ENCODE measurements around the gene CEMIP. TPM values are rescaled to one million over a fixed set of nuclear protein-coding genes. Genes with fewer than 3 reads are reported as not detected.
A peak's percentile ranks its signal among the peaks of the same experiment; 100 is the strongest.

The CEMIP gene
- total RNA-seq, 1 experiment from 2014 or later: 0.03 TPM

- Histone ChIP-seq H3K27me3 (replicated peaks) (no peaks in the 10 kb centered on the region), H3K9me3 (replicated peaks) (no peaks in the 10 kb centered on the region; the same call in 1 of the 2 replicates), H3K27ac (no peak overlapping the region), H3K4me3 (no peak overlapping the region), H3K4me1 (replicated peaks) (peaks cover 17% of the 10 kb centered on the region), H3K36me3 (peaks cover 35% of the 10 kb centered on the region)
- no peak for DNase-seq (ENCODE audit: low read depth in 1 of 2, low spot score in 2 of 2)
Measured at GRCh38 chr15:80985981-80986380, 206.8 kb downstream of the CEMIP start.

DNA sequence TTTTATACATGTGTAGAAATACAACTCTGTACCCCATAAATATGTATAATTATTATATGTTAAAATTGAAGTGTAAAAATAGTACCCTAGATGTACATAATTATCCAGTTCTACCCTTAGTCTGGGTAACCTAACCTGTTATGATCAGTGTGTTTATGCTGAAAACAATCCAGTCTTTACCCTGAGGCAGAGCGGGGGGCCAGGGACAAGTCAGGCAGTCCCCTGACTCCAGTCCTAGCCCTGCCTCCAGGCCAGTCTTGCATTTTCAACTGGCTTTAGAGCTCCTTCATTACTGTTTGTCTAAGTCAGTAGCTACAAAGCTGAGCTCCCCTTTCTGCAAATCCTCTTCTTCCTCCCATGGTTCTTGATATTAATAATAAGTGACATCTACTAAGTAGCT lies 207.3 kb downstream of the CEMIP start:
- DNase-seq (ENCODE audit: low read depth in 1 of 2, low spot score in 2 of 2): no peak
- no peak overlapping the region for H3K27ac ChIP-seq
- H3K4me1 ChIP-seq (replicated peaks): peaks cover 17% of the 10 kb centered on the region
- no peak overlapping the region for H3K4me3 ChIP-seq
- peaks cover 33% of the 10 kb centered on the region for H3K36me3 ChIP-seq
- H3K27me3 ChIP-seq (replicated peaks): no peaks in the 10 kb centered on the region
- H3K9me3 ChIP-seq (replicated peaks): no peaks in the 10 kb centered on the region; the same call in 1 of the 2 replicates

DNA sequence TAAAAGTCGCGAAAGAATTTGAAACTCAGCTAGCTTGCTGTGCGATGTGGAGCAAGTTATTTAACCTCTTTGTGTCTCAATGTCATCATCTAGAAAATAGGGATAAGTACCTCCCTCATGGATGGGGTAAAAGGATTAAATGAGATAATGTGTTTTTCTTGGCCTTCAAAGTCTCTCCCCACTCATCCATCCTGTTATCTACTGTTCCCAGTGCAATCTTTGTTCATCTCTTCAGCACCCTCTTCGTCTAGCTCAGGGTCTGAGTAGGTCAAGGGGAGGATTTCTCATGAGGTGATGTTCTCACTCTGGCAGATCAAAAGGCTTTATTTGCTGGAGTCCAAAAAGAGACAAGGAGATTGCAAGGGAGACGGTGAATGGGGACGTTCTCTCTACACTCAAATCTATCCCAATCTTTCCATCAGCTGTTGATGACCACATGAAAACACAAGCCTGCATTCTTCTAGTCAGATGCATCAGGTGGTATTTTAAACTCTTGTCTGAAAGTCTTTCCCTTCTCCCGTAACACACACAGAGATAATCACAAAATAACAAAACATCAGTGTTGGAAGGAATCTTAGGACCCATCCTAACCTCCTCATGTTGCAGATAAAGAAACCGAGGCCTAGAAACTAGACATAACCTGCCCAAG lies 209.1 kb downstream of the CEMIP start:
- H3K4me1 ChIP-seq (replicated peaks): peaks cover 17% of the 10 kb centered on the region
- peak overlapping the region; percentile 95 for H3K4me3 ChIP-seq
- DNase-seq (ENCODE audit: low read depth in 1 of 2, low spot score in 2 of 2): no peak
- H3K27ac ChIP-seq: no peak overlapping the region
- H3K27me3 ChIP-seq (replicated peaks): no peaks in the 10 kb centered on the region
- peaks cover 20% of the 10 kb centered on the region for H3K36me3 ChIP-seq
- H3K9me3 ChIP-seq (replicated peaks): no peaks in the 10 kb centered on the region; the same call in 1 of the 2 replicates

DNA sequence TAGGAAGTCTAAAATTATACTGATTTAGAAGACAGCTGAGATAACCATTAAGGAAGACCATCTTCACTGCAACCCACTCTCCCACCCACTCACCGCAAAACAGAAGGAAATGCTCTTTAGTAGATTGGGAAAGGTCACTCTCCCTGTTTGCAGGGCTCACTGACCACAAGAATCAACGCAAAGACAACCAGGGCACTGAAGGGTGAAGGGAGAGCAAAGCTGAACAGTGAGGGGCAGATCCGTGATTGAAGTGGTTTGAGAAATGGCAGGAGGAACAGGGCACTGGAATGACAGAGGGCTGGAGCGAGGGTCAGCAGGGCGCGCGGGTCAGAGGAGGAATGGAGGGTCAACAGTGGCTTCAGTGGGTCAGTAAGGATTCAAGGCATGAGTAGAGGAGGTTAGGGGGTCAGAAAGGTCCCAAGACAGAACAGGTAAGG lies 209.9 kb downstream of the CEMIP start:
- peak overlapping the region; percentile 72 for H3K27ac ChIP-seq
- peak overlapping the region; percentile 95 for H3K4me3 ChIP-seq
- H3K36me3 ChIP-seq: peaks cover 20% of the 10 kb centered on the region
- peaks cover 17% of the 10 kb centered on the region for H3K4me1 ChIP-seq (replicated peaks)
- no peak for DNase-seq (ENCODE audit: low read depth in 1 of 2, low spot score in 2 of 2)
- H3K9me3 ChIP-seq (replicated peaks): no peaks in the 10 kb centered on the region; the same call in 1 of the 2 replicates
- H3K27me3 ChIP-seq (replicated peaks): no peaks in the 10 kb centered on the region

GRCh38 chr15:80989518-80990478 lies 210.6 kb downstream of the CEMIP start, which contains the start of gene MESD:
Gene MESD (minus strand): TSS chr15:80989819. CDS start chr15:80989791, 28 bp downstream.
- DNase-seq (ENCODE audit: low read depth in 1 of 2, low spot score in 2 of 2): peak; percentile 85 to 98
- peak within 1 kb of the TSS; percentile 72 for H3K27ac ChIP-seq
- H3K36me3 ChIP-seq: peaks cover 20% of the 10 kb centered on the region
- H3K9me3 ChIP-seq (replicated peaks): no peaks in the 10 kb centered on the region; the same call in 1 of the 2 replicates
- H3K4me3 ChIP-seq: peak within 1 kb of the TSS; percentile 95
- no peaks in the 10 kb centered on the region for H3K27me3 ChIP-seq (replicated peaks)
- peaks cover 17% of the 10 kb centered on the region for H3K4me1 ChIP-seq (replicated peaks)

GRCh38 chr15:80990955-80991354 lies 211.8 kb downstream of the CEMIP start:
- peaks cover 16% of the 10 kb centered on the region for H3K36me3 ChIP-seq
- H3K27me3 ChIP-seq (replicated peaks): no peaks in the 10 kb centered on the region
- no peak overlapping the region for H3K27ac ChIP-seq
- H3K9me3 ChIP-seq (replicated peaks): no peaks in the 10 kb centered on the region; the same call in 1 of the 2 replicates
- H3K4me1 ChIP-seq (replicated peaks): peaks cover 17% of the 10 kb centered on the region
- no peak for DNase-seq (ENCODE audit: low read depth in 1 of 2, low spot score in 2 of 2)
- H3K4me3 ChIP-seq: no peak overlapping the region

DNA sequence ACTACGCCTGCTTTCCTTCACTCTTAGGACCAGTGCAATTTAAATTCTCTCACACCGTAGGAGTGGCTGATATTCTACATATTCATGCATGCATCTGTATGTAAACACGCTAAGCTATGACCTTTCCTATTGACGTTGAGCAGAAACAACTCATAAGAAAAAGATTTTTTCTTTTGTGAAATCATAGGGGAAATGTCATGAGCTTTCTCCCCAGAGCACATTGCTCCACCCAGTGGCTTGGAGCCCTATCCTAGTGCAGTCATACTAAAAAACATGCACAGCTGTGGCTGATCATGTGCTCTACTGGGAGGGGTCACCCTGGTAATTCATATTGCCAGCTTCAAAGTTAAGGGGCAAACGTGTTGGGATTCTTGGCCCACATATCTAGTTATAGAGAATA lies 212.3 kb downstream of the CEMIP start:
- Histone ChIP-seq H3K27ac (no peak overlapping the region), H3K4me1 (replicated peaks) (peaks cover 17% of the 10 kb centered on the region), H3K9me3 (replicated peaks) (peaks cover 3% of the 10 kb centered on the region; the same call in 1 of the 2 replicates), H3K4me3 (no peak overlapping the region), H3K36me3 (peaks cover 12% of the 10 kb centered on the region), H3K27me3 (replicated peaks) (no peaks in the 10 kb centered on the region)
- DNase-seq (ENCODE audit: low read depth in 1 of 2, low spot score in 2 of 2): no peak

DNA sequence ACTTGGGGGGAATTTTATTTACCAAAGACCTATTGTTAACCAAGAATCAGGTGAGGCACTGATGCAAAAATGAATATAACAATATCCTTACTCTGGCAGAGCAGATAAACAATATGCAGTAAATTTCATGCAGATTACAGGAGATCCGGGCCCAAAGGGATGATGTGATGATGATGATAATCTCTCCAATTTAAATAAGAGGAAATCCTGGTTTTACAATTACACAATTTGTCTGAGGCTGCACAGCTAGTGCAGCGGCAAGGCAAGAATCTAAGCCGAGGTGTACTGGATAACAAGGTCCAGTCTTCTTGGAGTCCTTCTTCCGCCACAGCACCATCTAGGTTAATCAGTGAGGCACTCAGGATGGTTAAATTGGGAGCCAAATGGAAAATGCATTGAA lies 212.8 kb downstream of the CEMIP start:
- Histone ChIP-seq H3K27ac (no peak overlapping the region), H3K27me3 (replicated peaks) (no peaks in the 10 kb centered on the region), H3K4me3 (no peak overlapping the region), H3K4me1 (replicated peaks) (peaks cover 17% of the 10 kb centered on the region), H3K36me3 (peaks cover 8% of the 10 kb centered on the region; the same call in 1 of the 2 replicates), H3K9me3 (replicated peaks) (peaks cover 3% of the 10 kb centered on the region; the same call in 1 of the 2 replicates)
- no peak for DNase-seq (ENCODE audit: low read depth in 1 of 2, low spot score in 2 of 2)

GRCh38 chr15:80992441-80992840 lies 213.3 kb downstream of the CEMIP start:
- Histone ChIP-seq H3K4me1 (replicated peaks) (peaks cover 17% of the 10 kb centered on the region), H3K27ac (no peak overlapping the region), H3K36me3 (peaks cover 8% of the 10 kb centered on the region; the same call in 1 of the 2 replicates), H3K4me3 (no peak overlapping the region), H3K9me3 (replicated peaks) (peaks cover 3% of the 10 kb centered on the region; the same call in 1 of the 2 replicates), H3K27me3 (replicated peaks) (no peaks in the 10 kb centered on the region)
- no peak for DNase-seq (ENCODE audit: low read depth in 1 of 2, low spot score in 2 of 2)

- Histone ChIP-seq H3K36me3 (peaks cover 12% of the 10 kb centered on the region), H3K4me3 (no peak overlapping the region), H3K4me1 (replicated peaks) (peaks cover 5% of the 10 kb centered on the region), H3K27me3 (replicated peaks) (no peaks in the 10 kb centered on the region), H3K27ac (no peak overlapping the region), H3K9me3 (replicated peaks) (peaks cover 3% of the 10 kb centered on the region)
- DNase-seq (ENCODE audit: low read depth in 1 of 2, low spot score in 2 of 2): no peak
Measured at GRCh38 chr15:80996247-80996646, 217.1 kb downstream of the CEMIP start.

DNA sequence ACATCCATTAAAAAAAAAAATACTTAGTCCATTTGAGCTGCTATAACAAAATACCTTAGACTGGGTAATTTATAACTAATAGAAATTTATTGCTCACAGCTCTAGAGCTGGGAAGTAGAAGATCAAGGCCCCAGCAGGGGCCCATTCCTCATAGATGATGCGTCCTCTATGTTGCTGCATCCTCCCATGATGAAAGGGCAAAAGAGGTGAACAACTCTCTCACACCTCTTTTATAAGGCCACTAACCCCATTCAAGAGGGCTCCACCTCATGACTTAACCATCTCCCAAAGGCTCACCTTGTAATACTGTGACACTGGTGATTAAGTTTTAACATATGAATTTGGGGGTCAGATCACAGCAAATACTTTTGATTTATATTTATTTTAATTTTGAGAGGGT lies 218.5 kb downstream of the CEMIP start:
- H3K36me3 ChIP-seq: peaks cover 25% of the 10 kb centered on the region
- peaks cover 3% of the 10 kb centered on the region; the same call in 1 of the 2 replicates for H3K9me3 ChIP-seq (replicated peaks)
- H3K27ac ChIP-seq: no peak overlapping the region
- H3K4me3 ChIP-seq: no peak overlapping the region
- H3K27me3 ChIP-seq (replicated peaks): no peaks in the 10 kb centered on the region
- peaks cover 12% of the 10 kb centered on the region for H3K4me1 ChIP-seq (replicated peaks)
- DNase-seq (ENCODE audit: low read depth in 1 of 2, low spot score in 2 of 2): no peak

DNA sequence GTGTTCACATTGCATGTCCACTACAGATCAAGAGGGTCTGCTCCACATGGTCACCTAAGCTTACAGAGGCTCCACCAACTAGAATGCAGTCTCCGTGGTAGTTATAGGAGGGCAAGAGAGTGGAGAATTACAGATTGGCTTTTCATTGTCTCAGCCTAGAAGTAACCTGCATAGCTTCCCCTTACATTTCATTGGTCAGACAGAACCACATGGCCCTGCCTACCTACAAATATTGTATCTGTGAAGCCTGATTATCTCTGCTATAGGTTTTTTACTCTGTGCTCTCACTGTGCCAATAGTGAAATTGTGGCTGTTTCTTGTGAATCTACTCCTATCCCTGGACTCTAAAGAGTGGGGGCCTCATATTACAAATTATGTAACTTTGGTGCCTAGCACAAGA lies 219.1 kb downstream of the CEMIP start:
- Histone ChIP-seq H3K36me3 (peaks cover 30% of the 10 kb centered on the region), H3K27me3 (replicated peaks) (no peaks in the 10 kb centered on the region), H3K27ac (no peak overlapping the region), H3K4me3 (no peak overlapping the region), H3K9me3 (replicated peaks) (peaks cover 3% of the 10 kb centered on the region; the same call in 1 of the 2 replicates), H3K4me1 (replicated peaks) (peaks cover 16% of the 10 kb centered on the region)
- DNase-seq (ENCODE audit: low read depth in 1 of 2, low spot score in 2 of 2): no peak

DNA sequence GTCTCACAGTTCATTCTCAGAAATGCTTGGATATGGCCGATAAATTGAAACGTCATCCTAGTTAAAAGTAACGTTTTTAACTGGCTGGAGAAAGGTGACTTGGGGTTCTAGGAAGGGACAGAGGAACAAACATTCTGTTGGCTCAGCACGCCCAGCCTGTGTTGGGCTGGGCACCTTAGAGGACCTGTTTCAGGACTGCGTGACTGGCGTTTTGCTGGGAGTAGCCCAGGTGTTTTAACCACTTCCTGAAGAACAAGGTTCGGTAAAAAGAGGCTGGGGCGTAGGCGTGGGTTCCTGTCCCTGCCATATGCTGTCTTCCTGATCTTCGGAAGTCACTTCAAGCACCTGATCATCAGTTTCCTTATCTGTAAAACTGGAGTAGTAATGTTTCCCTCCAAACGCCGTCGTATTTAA lies 220.5 kb downstream of the CEMIP start:
- Histone ChIP-seq H3K4me3 (peak overlapping the region; percentile 95; the same call in 1 of the 2 replicates), H3K9me3 (replicated peaks) (peaks cover 3% of the 10 kb centered on the region; the same call in 1 of the 2 replicates), H3K4me1 (replicated peaks) (peaks cover 16% of the 10 kb centered on the region), H3K27me3 (replicated peaks) (no peaks in the 10 kb centered on the region), H3K36me3 (peaks cover 43% of the 10 kb centered on the region), H3K27ac (no peak overlapping the region)
- DNase-seq (ENCODE audit: low read depth in 1 of 2, low spot score in 2 of 2): no peak

Measured in SJSA1 (cell line).